ENCODE data around the gene RALB. TPM values are rescaled to one million over a fixed set of nuclear protein-coding genes. Genes with fewer than 3 reads are reported as not detected.

The RALB gene
- total RNA-seq, 1 experiment from 2014 or later: 24.6 TPM

DNA sequence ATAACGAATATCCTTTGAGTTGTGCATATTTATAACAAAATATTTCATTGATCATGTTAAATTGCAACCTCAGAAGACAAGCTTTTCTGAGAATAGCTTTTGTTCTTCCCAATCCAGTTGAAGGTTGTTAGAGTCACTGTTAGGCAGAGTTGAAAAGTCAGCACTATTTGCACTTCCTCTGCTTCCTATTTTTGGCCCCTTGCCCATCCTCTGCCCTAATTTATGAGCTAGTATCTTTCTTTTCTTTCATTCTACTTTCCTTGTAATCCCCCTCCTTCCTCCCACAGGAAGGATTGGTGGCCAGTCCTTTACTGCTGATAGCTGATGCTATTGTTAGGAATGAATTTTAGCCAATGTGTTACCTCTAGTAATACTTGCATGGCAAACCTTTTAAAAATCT is 4.9 kb downstream of the RALB start:
- Histone ChIP-seq H2BK12ac (ENCODE audit: insufficient read length, low read depth, low read length) (no peak overlapping the region), H4K91ac (ENCODE audit: insufficient read length, low read depth, low read length) (no peak overlapping the region), H3K23me2 (ENCODE audit: insufficient read length, low read depth, low read length, poor library complexity, severe bottlenecking) (peaks cover 8% of the 10 kb centered on the region), H3K56ac (ENCODE audit: insufficient read length, low read depth, low read length) (no peak overlapping the region), H2BK5ac (ENCODE audit: insufficient read length, low read length) (no peak overlapping the region), H4K20me1 (ENCODE audit: control insufficient read depth, insufficient read depth, insufficient read length) (no peaks in the 10 kb centered on the region), H3K14ac (ENCODE audit: insufficient read depth, low read length) (no peak overlapping the region), H3K4me1 (ENCODE audit: insufficient read depth, low read length) (no peaks in the 10 kb centered on the region), H3K9ac (ENCODE audit: extremely low read depth, insufficient read length, low read length) (no peak overlapping the region), H3K23ac (ENCODE audit: insufficient read length, low read depth, low read length) (no peak overlapping the region), H3K9me3 (ENCODE audit: control insufficient read depth, low read depth, low read length) (no peaks in the 10 kb centered on the region), H2BK15ac (ENCODE audit: low read depth, low read length) (no peak overlapping the region), H3K4ac (ENCODE audit: low read depth, low read length) (no peak overlapping the region), H3K79me2 (ENCODE audit: insufficient read depth, low read length) (no peaks in the 10 kb centered on the region), H2BK20ac (ENCODE audit: low read depth, low read length, poor library complexity, severe bottlenecking) (no peak overlapping the region), H3K4me2 (ENCODE audit: insufficient read depth, insufficient read length, low read length) (no peak overlapping the region), H2BK120ac (ENCODE audit: low read depth, low read length, poor library complexity, severe bottlenecking) (no peak overlapping the region), H2AFZ (ENCODE audit: low read length) (no peak overlapping the region), H4K5ac (ENCODE audit: insufficient read length, low read depth, low read length) (no peak overlapping the region), H3K27ac (ENCODE audit: insufficient read length, low read depth, low read length) (no peak overlapping the region), H3T11ph (ENCODE audit: low read length) (no peak overlapping the region), H4K8ac (replicated peaks; ENCODE audit: insufficient read length, low read depth, low read length) (no peak overlapping the region), H2AK5ac (ENCODE audit: insufficient read length, low read length) (no peak overlapping the region), H3K79me1 (ENCODE audit: insufficient read depth, low read depth, low read length, poor library complexity, severe bottlenecking) (no peaks in the 10 kb centered on the region), H3K27me3 (ENCODE audit: insufficient read depth, low read length) (peaks cover 3% of the 10 kb centered on the region), H3K18ac (ENCODE audit: insufficient read length, low read depth, low read length) (no peak overlapping the region)
- Mint-ChIP-seq H3K36me3 (ENCODE audit: insufficient read depth in 1 of 3, low read depth in 3 of 3) (peaks cover 9 to 15% (median 11%) of the 10 kb centered on the region in 3 experiments), H3K9me3 (peaks cover 6 to 15% of the 10 kb centered on the region in 2 experiments), H3K27me3 (ENCODE audit: low read depth) (peaks cover 17% of the 10 kb centered on the region), H3K27ac (no peak overlapping the region), H3K4me3 (no peak overlapping the region), H3K4me1 (peaks cover 24 to 27% of the 10 kb centered on the region in 2 experiments)
- WGBS (ENCODE audit: extremely low coverage, insufficient read length, low lambda C conversion rate): no CpG with 5 or more reads among the region's 1 CpG
- TF ChIP-seq, protein P1, sequence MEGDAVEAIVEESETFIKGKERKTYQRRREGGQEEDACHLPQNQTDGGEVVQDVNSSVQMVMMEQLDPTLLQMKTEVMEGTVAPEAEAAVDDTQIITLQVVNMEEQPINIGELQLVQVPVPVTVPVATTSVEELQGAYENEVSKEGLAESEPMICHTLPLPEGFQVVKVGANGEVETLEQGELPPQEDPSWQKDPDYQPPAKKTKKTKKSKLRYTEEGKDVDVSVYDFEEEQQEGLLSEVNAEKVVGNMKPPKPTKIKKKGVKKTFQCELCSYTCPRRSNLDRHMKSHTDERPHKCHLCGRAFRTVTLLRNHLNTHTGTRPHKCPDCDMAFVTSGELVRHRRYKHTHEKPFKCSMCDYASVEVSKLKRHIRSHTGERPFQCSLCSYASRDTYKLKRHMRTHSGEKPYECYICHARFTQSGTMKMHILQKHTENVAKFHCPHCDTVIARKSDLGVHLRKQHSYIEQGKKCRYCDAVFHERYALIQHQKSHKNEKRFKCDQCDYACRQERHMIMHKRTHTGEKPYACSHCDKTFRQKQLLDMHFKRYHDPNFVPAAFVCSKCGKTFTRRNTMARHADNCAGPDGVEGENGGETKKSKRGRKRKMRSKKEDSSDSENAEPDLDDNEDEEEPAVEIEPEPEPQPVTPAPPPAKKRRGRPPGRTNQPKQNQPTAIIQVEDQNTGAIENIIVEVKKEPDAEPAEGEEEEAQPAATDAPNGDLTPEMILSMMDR (conservative IDR thresholded peaks at IDR 0.05): no peak
- no peak for DNase-seq

Data from H9 (cell line).